ENCODE data around the gene KCNK7.

GRCh38 chr11:65547446-65548125 lies 48.0 kb downstream of the KCNK7 start:
- no peak for TF ChIP-seq CTCF (IDR thresholded peaks at IDR 0.05; ENCODE audit: borderline replicate concordance, extremely low read depth, low read length, poor library complexity, severe bottlenecking)
- no peak for TF ChIP-seq EZH2 (IDR thresholded peaks at IDR 0.05; ENCODE audit: borderline replicate concordance, low read depth, low read length, severe bottlenecking)
